H9 (cell line): ENCODE measurements around the gene PDZD4. TPM values are rescaled to one million over a fixed set of nuclear protein-coding genes. Genes with fewer than 3 reads are reported as not detected.

ENCODE experiments used
- DNase-seq: peaks from one replicate; pipeline ENCODE4 v3.0.0-alpha.2; 2017
- H2AFZ ChIP-seq: one replicate; pipeline ENCODE4 v1.6.1; 2013; ENCODE audit warnings: mild to moderate bottlenecking, low read length, control low read depth, moderate library complexity
- H2AK5ac ChIP-seq: 2 replicates; pipeline ENCODE4 v1.6.1; 2013; ENCODE audit warnings: low read length, control low read depth, mixed read lengths; ENCODE audit not compliant: insufficient read length
- H2BK120ac ChIP-seq: one replicate; pipeline ENCODE4 v1.6.1; 2013; ENCODE audit warnings: low read depth, mild to moderate bottlenecking, low read length, control low read depth, inconsistent platforms; ENCODE audit not compliant: poor library complexity, severe bottlenecking
- H2BK12ac ChIP-seq: 2 replicates; pipeline ENCODE4 v1.6.1; 2013; ENCODE audit warnings: low read length, control low read depth, mixed read lengths, low read depth; ENCODE audit not compliant: insufficient read length
- H2BK15ac ChIP-seq: 2 replicates; pipeline ENCODE4 v1.6.1; 2013; ENCODE audit warnings: low read depth, low read length, control low read depth
- H2BK20ac ChIP-seq: one replicate; pipeline ENCODE4 v1.6.1; 2013; ENCODE audit warnings: low read depth, mild to moderate bottlenecking, low read length, control low read depth, inconsistent platforms; ENCODE audit not compliant: poor library complexity, severe bottlenecking
- H2BK5ac ChIP-seq: 2 replicates; pipeline ENCODE4 v1.6.1; 2013; ENCODE audit warnings: low read length, control low read depth, mixed read lengths; ENCODE audit not compliant: insufficient read length
- H3K14ac ChIP-seq: 2 replicates; pipeline ENCODE4 v1.6.1; 2013; ENCODE audit warnings: low read length, control low read depth; ENCODE audit not compliant: insufficient read depth
- H3K18ac ChIP-seq: 2 replicates; pipeline ENCODE4 v1.6.1; 2013; ENCODE audit warnings: low read depth, mild to moderate bottlenecking, mixed read lengths, low read length, control low read depth; ENCODE audit not compliant: insufficient read length
- H3K23ac ChIP-seq: 2 replicates; pipeline ENCODE4 v1.6.1; 2013; ENCODE audit warnings: low read length, control low read depth, mixed read lengths, low read depth; ENCODE audit not compliant: insufficient read length
- H3K23me2 ChIP-seq: 2 replicates; pipeline ENCODE4 v1.6.1; 2013; ENCODE audit warnings: low read depth, mild to moderate bottlenecking, mixed read lengths, low read length, control low read depth; ENCODE audit not compliant: insufficient read length, poor library complexity, severe bottlenecking
- H3K27ac ChIP-seq: 2 replicates; pipeline ENCODE4 v1.5.1; 2013; ENCODE audit warnings: low read length, control low read depth, mixed read lengths, low read depth; ENCODE audit not compliant: insufficient read length
- H3K27me3 ChIP-seq: 2 replicates; pipeline ENCODE4 v1.6.1; 2013; ENCODE audit warnings: low read length, control low read depth, inconsistent platforms; ENCODE audit not compliant: insufficient read depth
- H3K4ac ChIP-seq: 2 replicates; pipeline ENCODE4 v1.6.1; 2013; ENCODE audit warnings: low read depth, mild to moderate bottlenecking, control low read depth, inconsistent platforms, low read length, moderate library complexity
- H3K4me1 ChIP-seq: 2 replicates; pipeline ENCODE4 v1.6.1; 2013; ENCODE audit warnings: low read length, control low read depth, inconsistent platforms; ENCODE audit not compliant: insufficient read depth
- H3K4me2 ChIP-seq: 2 replicates; pipeline ENCODE4 v1.6.1; 2013; ENCODE audit warnings: low read length, control low read depth, mixed read lengths; ENCODE audit not compliant: insufficient read length, insufficient read depth
- H3K56ac ChIP-seq: 2 replicates; pipeline ENCODE4 v1.6.1; 2013; ENCODE audit warnings: low read depth, mild to moderate bottlenecking, mixed read lengths, low read length, control low read depth; ENCODE audit not compliant: insufficient read length
- H3K79me1 ChIP-seq: 2 replicates; pipeline ENCODE4 v1.6.1; 2013; ENCODE audit warnings: low read depth, mild to moderate bottlenecking, moderate library complexity, low read length, control low read depth, inconsistent platforms; ENCODE audit not compliant: insufficient read depth, poor library complexity, severe bottlenecking
- H3K79me2 ChIP-seq: 2 replicates; pipeline ENCODE4 v1.6.1; 2013; ENCODE audit warnings: low read length, control low read depth, inconsistent platforms; ENCODE audit not compliant: insufficient read depth
- H3K9ac ChIP-seq: 2 replicates; pipeline ENCODE4 v1.6.1; 2013; ENCODE audit warnings: low read length, control low read depth, mixed read lengths; ENCODE audit not compliant: insufficient read length; ENCODE audit errors: extremely low read depth
- H3K9me3 ChIP-seq: one replicate; pipeline ENCODE4 v1.6.1; 2013; ENCODE audit warnings: low read depth, low read length, inconsistent platforms; ENCODE audit not compliant: control insufficient read depth
- H3T11ph ChIP-seq: one replicate; pipeline ENCODE4 v1.6.1; 2013; ENCODE audit warnings: mild to moderate bottlenecking, low read length, control low read depth, inconsistent platforms
- H4K20me1 ChIP-seq: one replicate; pipeline ENCODE4 v1.6.1; 2013; ENCODE audit not compliant: control insufficient read depth, insufficient read length, insufficient read depth
- H4K5ac ChIP-seq: 2 replicates; pipeline ENCODE4 v1.6.1; 2013; ENCODE audit warnings: low read depth, mild to moderate bottlenecking, mixed read lengths, low read length, control low read depth; ENCODE audit not compliant: insufficient read length
- H4K8ac ChIP-seq: replicated peaks from 2 replicates; pipeline ENCODE4 v1.6.1; 2013; ENCODE audit warnings: low read length, control low read depth, mixed read lengths, low read depth; ENCODE audit not compliant: insufficient read length
- H4K91ac ChIP-seq: 2 replicates; pipeline ENCODE4 v1.6.1; 2013; ENCODE audit warnings: low read depth, mild to moderate bottlenecking, moderate library complexity, mixed read lengths, low read length, control low read depth; ENCODE audit not compliant: insufficient read length
- H3K27ac Mint-ChIP-seq, 3 experiments: 2 replicates in 2 of 3; 3 replicates in 1 of 3; pipeline ENCODE4 v1.8.0; 2020 to 2021; ENCODE audit warnings: mixed read lengths in 3 of 3, mild to moderate bottlenecking in 1 of 3, moderate library complexity in 1 of 3
- H3K27me3 Mint-ChIP-seq: 2 replicates; pipeline ENCODE4 v1.8.0; 2021; ENCODE audit warnings: low read depth, mild to moderate bottlenecking, moderate library complexity, mixed read lengths
- H3K36me3 Mint-ChIP-seq, 3 experiments: 2 replicates in 2 of 3; 3 replicates in 1 of 3; pipeline ENCODE4 v1.8.0; 2020 to 2021; ENCODE audit warnings: low read depth in 3 of 3, mixed read lengths in 3 of 3; ENCODE audit not compliant: insufficient read depth in 1 of 3
- H3K4me1 Mint-ChIP-seq, 2 experiments: 2 replicates each; pipeline ENCODE4 v1.8.0; 2020; ENCODE audit warnings: mixed read lengths in 2 of 2
- H3K4me3 Mint-ChIP-seq, 2 experiments: 2 replicates in 1 of 2; 3 replicates in 1 of 2; pipeline ENCODE4 v1.8.0; 2020 to 2021; ENCODE audit warnings: mild to moderate bottlenecking in 2 of 2, mixed read lengths in 2 of 2, moderate library complexity in 1 of 2
- H3K9me3 Mint-ChIP-seq, 2 experiments: 2 replicates in 1 of 2; 3 replicates in 1 of 2; pipeline ENCODE4 v1.8.0; 2020; ENCODE audit warnings: mild to moderate bottlenecking in 2 of 2, mixed read lengths in 2 of 2, moderate library complexity in 1 of 2
- CTCF ChIP-seq: fragments of 200-600 bp; sonication (generic); conservative IDR thresholded peaks from 3 replicates; pipeline ENCODE4 v1.8.0; 2021; ENCODE audit warnings: antibody characterized with exemption, mild to moderate bottlenecking
- WGBS: extraction: QIAGEN DNeasy Blood & Tissue Kit; methylation state at CpG from one replicate; pipeline ENCODE4 v1.1.7; 2013; ENCODE audit warnings: missing lambda C conversion rate, low lambda C conversion rate, mixed read lengths; ENCODE audit not compliant: insufficient read length; ENCODE audit errors: extremely low coverage; 5-methylcytosine and 5-hydroxymethylcytosine counted together
- total RNA-seq: library from RNA; stranded (reverse); gene quantifications from 2 replicates; pipeline ENCODE4 v1.2.1, GENCODE V29; 2021

PDZD4 gene
- total RNA-seq, 1 experiment from 2014 or later, result 110 TPM

- Histone ChIP-seq H3K79me2 (peaks cover 13% of the 10 kb centered on the region; the same call in 1 of the 2 replicates), H3K23ac (no peak overlapping the region), H3T11ph (no peak overlapping the region), H3K79me1 (no peaks in the 10 kb centered on the region), H2BK5ac (no peak overlapping the region), H2AK5ac (no peak overlapping the region), H3K4me2 (peak overlapping the region; percentile 66), H2BK20ac (no peak overlapping the region), H2AFZ (no peak overlapping the region), H3K9ac (peak overlapping the region; percentile 2), H3K56ac (no peak overlapping the region), H2BK15ac (no peak overlapping the region), H3K4me1 (no peaks in the 10 kb centered on the region; the same call in 1 of the 2 replicates), H3K27me3 (no peaks in the 10 kb centered on the region), H3K14ac (no peak overlapping the region), H3K27ac (no peak overlapping the region), H2BK120ac (no peak overlapping the region), H4K91ac (no peak overlapping the region), H2BK12ac (no peak overlapping the region), H3K18ac (no peak overlapping the region), H3K23me2 (peaks cover 5% of the 10 kb centered on the region), H4K8ac (no peak overlapping the region), H3K9me3 (peaks cover 10% of the 10 kb centered on the region), H3K4ac (no peak overlapping the region), H4K5ac (no peak overlapping the region), H4K20me1 (no peaks in the 10 kb centered on the region)
- Mint-ChIP-seq H3K9me3 (peaks cover 60 to 74% of the 10 kb centered on the region in 2 experiments), H3K36me3 (peaks cover 11 to 25% (median 17%) of the 10 kb centered on the region in 3 experiments; a peak in 6 of 7 replicates), H3K4me3 (peak overlapping the region; percentile 58 to 80), H3K27ac (no peak overlapping the region), H3K4me1 (peaks cover 16 to 27% of the 10 kb centered on the region in 2 experiments), H3K27me3 (peaks cover 6% of the 10 kb centered on the region)
- no peak for DNase-seq
- WGBS, result no CpG with 5 or more reads among the region's 23 CpGs
- TF ChIP-seq CTCF, result no peak
Observed at GRCh38 chrX:153831429-153832150, 1.2 kb upstream of the PDZD4 start.
